Naive thymus-derived CD4-positive, alpha-beta T cell (primary cell): ENCODE measurements around the gene TSPAN18. TPM values are rescaled to one million over a fixed set of nuclear protein-coding genes. Genes with fewer than 3 reads are reported as not detected.

ENCODE experiments used
- ATAC-seq: fragments of 150-1000 bp; cut with Tn5 transposase; 2 replicates; pipeline ENCODE4 v1.10.0; 2021; ENCODE audit warnings: mild to moderate bottlenecking, moderate library complexity
- CTCF ChIA-PET: fragments of 350-600 bp; sonication (Branson Sonifier 250); formaldehyde crosslinking; loops from one replicate; lab custom pipeline; 2021; ENCODE audit warnings: antibody characterized with exemption; lab: Charles Lee
- POLR2A ChIA-PET: fragments of 350-600 bp; sonication (Branson Sonifier 250); formaldehyde crosslinking; loops from one replicate; lab custom pipeline; 2021; ENCODE audit warnings: antibody characterized with exemption, inconsistent platforms; lab: Charles Lee
- DNase-seq, 9 donors: peaks; one replicate each; pipeline versions ENCODE4 v3.0.0 to v3.0.0-alpha.2; 2020 to 2022; ENCODE audit warnings: mixed read lengths in 1 of 9
- H3K27ac ChIP-seq: one replicate; pipeline ENCODE4 v1.7.0; 2013; ENCODE audit warnings: mild to moderate bottlenecking, low read depth, low read length, moderate library complexity
- H3K27me3 ChIP-seq, 2 donors: one replicate each; pipeline ENCODE4 v1.7.0; 2013; ENCODE audit warnings: low read length in 2 of 2, mild to moderate bottlenecking in 2 of 2, moderate library complexity in 2 of 2; ENCODE audit not compliant: control insufficient read depth in 2 of 2, insufficient read depth in 2 of 2
- H3K36me3 ChIP-seq, 3 experiments: 1 replicate in 2 of 3; 2 replicates in 1 of 3; pipeline ENCODE4 v1.7.0; 2013; ENCODE audit warnings: low read length in 3 of 3, mild to moderate bottlenecking in 3 of 3, moderate library complexity in 1 of 3; ENCODE audit not compliant: insufficient read depth in 3 of 3, control insufficient read depth in 2 of 3
- H3K4me1 ChIP-seq, 2 donors: one replicate each; pipeline ENCODE4 v1.7.0; 2013; ENCODE audit warnings: low read length in 2 of 2, mild to moderate bottlenecking in 2 of 2, moderate library complexity in 1 of 2; ENCODE audit not compliant: control insufficient read depth in 2 of 2, insufficient read depth in 2 of 2
- H3K4me3 ChIP-seq: 2 replicates; pipeline ENCODE4 v1.7.0; 2013; ENCODE audit warnings: mild to moderate bottlenecking, low read length
- H3K9me3 ChIP-seq, 3 experiments: 1 replicate in 2 of 3; 2 replicates in 1 of 3; pipeline ENCODE4 v1.7.0; 2013; ENCODE audit warnings: low read length in 3 of 3; ENCODE audit not compliant: control insufficient read depth in 2 of 3
- H3K27ac Mint-ChIP-seq, 9 donors: one replicate each; pipeline ENCODE4 v1.8.0; 2020 to 2022; ENCODE audit warnings: mixed read lengths in 9 of 9, mild to moderate bottlenecking in 8 of 9, moderate library complexity in 5 of 9, inconsistent platforms in 2 of 9
- H3K27me3 Mint-ChIP-seq, 5 donors: one replicate each; pipeline ENCODE4 v1.8.0; 2021 to 2022; ENCODE audit warnings: mixed read lengths in 5 of 5, mild to moderate bottlenecking in 1 of 5
- H3K36me3 Mint-ChIP-seq, 5 donors: one replicate each; pipeline ENCODE4 v1.8.0; 2020 to 2022; ENCODE audit warnings: mixed read lengths in 5 of 5, mild to moderate bottlenecking in 3 of 5, inconsistent platforms in 1 of 5
- H3K4me1 Mint-ChIP-seq, 7 donors: one replicate each; pipeline ENCODE4 v1.8.0; 2020 to 2022; ENCODE audit warnings: mixed read lengths in 7 of 7, mild to moderate bottlenecking in 3 of 7, inconsistent platforms in 1 of 7
- H3K4me3 Mint-ChIP-seq, 10 donors: one replicate each; pipeline ENCODE4 v1.8.0; 2020 to 2022; ENCODE audit warnings: mild to moderate bottlenecking in 10 of 10, mixed read lengths in 10 of 10, moderate library complexity in 6 of 10, inconsistent platforms in 2 of 10
- H3K9me3 Mint-ChIP-seq, 11 donors: one replicate each; pipeline ENCODE4 v1.8.0; 2020 to 2022; ENCODE audit warnings: mixed read lengths in 11 of 11, mild to moderate bottlenecking in 4 of 11, inconsistent platforms in 1 of 11, moderate library complexity in 1 of 11
- intact Hi-C, 2 donors: fragments of 100-400 bp; cut with micrococcal nuclease; formaldehyde crosslinking; loops; one replicate each; pipeline ENCODE4 v1.15.1; 2023
- polyA plus RNA-seq, 2 donors: library from polyadenylated mRNA; unstranded; fragments of 300-500 nt; fragmentation: Illumina TruSeq; gene quantifications; one replicate each; pipeline ENCODE4 v1.2.3, GENCODE V29; 2021
- total RNA-seq, 6 experiments: library from RNA in 5 of 6; stranded (reverse) in 5 of 6; gene quantifications; 1 replicate in 5 of 6; 2 replicates in 1 of 6; pipeline ENCODE4 v1.2.3 and lab custom pipeline; 2021 to 2026

The TSPAN18 gene
- total and polyA plus RNA-seq, 7 experiments from 2014 or later, result 8.8 to 57.0 (median 21.7) TPM

DNA sequence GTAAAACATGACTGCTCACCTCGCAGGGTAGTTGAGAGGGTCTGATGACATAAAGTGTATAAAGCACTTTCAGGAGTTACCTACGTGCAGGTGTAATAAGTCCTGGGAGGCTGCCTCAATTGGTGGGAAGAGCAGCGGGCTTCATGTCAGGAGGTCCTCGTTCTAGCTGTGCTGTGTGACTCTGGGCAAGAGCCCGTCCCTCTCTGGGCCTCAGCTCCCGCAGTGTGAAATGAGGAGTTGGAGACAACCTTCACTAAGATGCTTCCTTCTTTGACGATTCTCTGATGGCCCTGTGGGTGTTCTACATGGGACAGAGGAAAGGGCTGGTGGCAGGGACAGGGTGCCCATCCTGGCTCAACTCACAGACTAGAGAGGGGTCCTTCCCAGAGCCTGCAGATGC, 166.1 kb downstream of the TSPAN18 start:
- Mint-ChIP-seq H3K4me1 (peaks cover 0 to 10% (median 4%) of the 10 kb centered on the region in 7 donors), H3K27me3 (no peaks in the 10 kb centered on the region), H3K36me3 (peaks cover 3 to 19% (median 12%) of the 10 kb centered on the region in 5 donors), H3K27ac (no peak overlapping the region), H3K9me3 (peaks cover 0 to 4% (median 0%) of the 10 kb centered on the region in 11 donors), H3K4me3 (no peak overlapping the region)
- no peak for DNase-seq
- no peak overlapping the region for H3K4me3 ChIP-seq
- CTCF ChIA-PET, result no interaction called here
- peaks cover 0 to 11% (median 0%) of the 10 kb centered on the region in 3 experiments for H3K36me3 ChIP-seq
- no peaks in the 10 kb centered on the region for H3K9me3 ChIP-seq
- H3K27ac ChIP-seq, result no peak overlapping the region
- no peak for ATAC-seq
- POLR2A ChIA-PET, result no interaction called here
- no peaks in the 10 kb centered on the region for H3K4me1 ChIP-seq
- intact Hi-C loops, result loop anchor here (5.0 kb wide), 1 partner anchor 336 kb away; no protein-coding TSS in a partner anchor
- H3K27me3 ChIP-seq, result no peaks in the 10 kb centered on the region

DNA sequence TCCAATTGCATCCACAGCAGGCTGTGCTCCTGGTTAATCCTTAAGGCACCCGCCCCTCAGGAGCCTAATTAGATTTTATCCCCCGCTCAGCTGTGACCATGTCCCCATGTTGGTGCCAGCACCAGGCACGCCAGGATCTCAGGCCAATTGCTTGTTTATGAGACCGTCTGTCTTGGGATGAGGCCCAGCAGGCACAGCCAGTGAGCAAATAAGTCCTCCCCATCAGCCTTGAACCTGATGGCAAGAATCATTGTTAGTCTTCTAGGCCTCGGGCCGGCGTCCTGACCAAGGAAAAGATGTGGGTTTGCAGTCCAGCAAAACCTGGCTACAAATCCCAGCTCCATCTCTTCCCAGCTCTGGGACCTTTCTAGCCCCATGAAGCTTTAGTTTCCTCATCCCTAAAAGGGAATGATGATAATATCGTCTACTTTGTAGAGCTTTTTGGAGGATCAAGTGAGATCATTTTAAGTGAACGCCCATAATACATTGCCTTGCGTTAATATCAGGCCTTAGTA, 166.6 kb downstream of the TSPAN18 start:
- intact Hi-C loops, result loop anchor here (5.0 kb wide), 1 partner anchor 336 kb away; no protein-coding TSS in a partner anchor
- H3K36me3 Mint-ChIP-seq, result peaks cover 3 to 24% (median 17%) of the 10 kb centered on the region in 5 donors
- H3K27ac Mint-ChIP-seq, result peak overlapping the region in 1 of 9 donors; percentile 45
- Histone ChIP-seq H3K36me3 (peaks cover 0 to 13% (median 0%) of the 10 kb centered on the region in 3 experiments), H3K4me3 (no peak overlapping the region), H3K4me1 (no peaks in the 10 kb centered on the region), H3K9me3 (no peaks in the 10 kb centered on the region), H3K27me3 (no peaks in the 10 kb centered on the region), H3K27ac (no peak overlapping the region)
- no peaks in the 10 kb centered on the region for H3K27me3 Mint-ChIP-seq
- peaks cover 0 to 12% (median 4%) of the 10 kb centered on the region in 7 donors for H3K4me1 Mint-ChIP-seq
- POLR2A ChIA-PET, result no interaction called here
- peaks cover 0 to 9% (median 0%) of the 10 kb centered on the region in 11 donors for H3K9me3 Mint-ChIP-seq
- ATAC-seq (no peak), DNase-seq (no peak)
- no peak overlapping the region for H3K4me3 Mint-ChIP-seq
- CTCF ChIA-PET, result no interaction called here

DNA sequence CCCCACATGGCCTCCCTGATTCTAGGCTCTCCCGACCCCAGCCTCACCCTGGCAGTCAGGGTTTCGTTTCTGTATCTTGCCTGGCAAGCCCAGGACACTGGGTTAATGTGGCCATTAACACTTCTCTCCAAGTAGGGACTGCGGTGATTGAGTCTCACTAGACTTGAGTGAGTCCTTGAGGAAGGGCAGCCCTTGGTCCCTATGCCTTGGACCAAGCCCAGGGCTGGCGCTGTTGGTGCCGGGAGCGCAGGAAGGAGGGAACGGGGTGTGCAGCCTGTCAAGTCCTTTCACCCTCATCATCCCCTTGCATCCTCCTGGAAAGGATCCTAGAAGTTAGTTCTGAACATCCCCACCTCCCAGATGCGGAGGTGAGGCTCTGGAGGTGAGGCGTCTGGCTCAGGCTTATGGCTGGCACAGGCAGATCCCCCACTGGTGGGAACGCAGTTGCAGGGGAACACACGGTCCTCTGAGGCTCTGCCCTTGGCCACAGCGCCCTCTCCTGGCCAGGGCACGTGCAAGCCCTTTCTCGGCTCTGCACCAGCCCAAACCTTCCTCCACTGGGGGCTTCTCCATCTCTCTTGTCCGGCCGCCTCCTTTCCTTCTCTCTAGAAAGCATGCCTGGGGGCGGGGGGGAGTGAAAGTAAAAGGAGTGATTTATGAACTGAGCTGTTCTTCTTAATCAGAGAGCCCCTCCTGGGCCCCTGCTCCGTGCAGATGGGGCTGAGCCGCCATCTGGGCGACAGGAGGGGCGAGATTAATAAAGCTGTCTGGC, 167.3 kb downstream of the TSPAN18 start:
- ATAC-seq, result peak; percentile 84
- Mint-ChIP-seq H3K9me3 (peaks cover 0 to 9% (median 0%) of the 10 kb centered on the region in 11 donors), H3K4me1 (peaks cover 0 to 12% (median 4%) of the 10 kb centered on the region in 7 donors), H3K27me3 (no peaks in the 10 kb centered on the region), H3K27ac (peak overlapping the region in 1 of 9 donors; percentile 45), H3K4me3 (no peak overlapping the region), H3K36me3 (peaks cover 3 to 30% (median 17%) of the 10 kb centered on the region in 5 donors)
- ChIA-PET CTCF (no interaction called here), POLR2A (no interaction called here)
- no peaks in the 10 kb centered on the region for H3K9me3 ChIP-seq
- no peaks in the 10 kb centered on the region for H3K27me3 ChIP-seq
- intact Hi-C loops, result loop anchor here (1.0 to 5.0 kb wide), 6 partner anchors 17 to 337 kb away; no protein-coding TSS in a partner anchor
- DNase-seq, result peak; percentile 16 to 65 (median 45)
- H3K36me3 ChIP-seq, result peaks cover 0 to 17% (median 0%) of the 10 kb centered on the region in 3 experiments
- no peaks in the 10 kb centered on the region for H3K4me1 ChIP-seq
- H3K4me3 ChIP-seq, result no peak overlapping the region
- H3K27ac ChIP-seq, result no peak overlapping the region

GRCh38 chr11:44899959-44900358, 173.2 kb downstream of the TSPAN18 start:
- H3K27me3 ChIP-seq, result no peaks in the 10 kb centered on the region
- ChIA-PET CTCF (interaction anchor here (0.5 to 2.0 kb wide), 5 partner anchors 9 to 250 kb away, joined by 3 to 5 read pairs (median 4); no protein-coding TSS in a partner anchor), POLR2A (interaction anchor here (0.7 kb wide), 1 partner anchor 411 kb away, joined by 6 read pairs; no protein-coding TSS in a partner anchor)
- no peaks in the 10 kb centered on the region for H3K4me1 ChIP-seq
- Mint-ChIP-seq H3K4me1 (peaks cover 0 to 7% (median 2%) of the 10 kb centered on the region in 7 donors), H3K27me3 (no peaks in the 10 kb centered on the region), H3K36me3 (peaks cover 3 to 31% (median 23%) of the 10 kb centered on the region in 5 donors), H3K9me3 (peaks cover 0 to 9% (median 0%) of the 10 kb centered on the region in 11 donors), H3K27ac (peak overlapping the region in 1 of 9 donors; percentile 27), H3K4me3 (no peak overlapping the region)
- intact Hi-C loops, result no loop called here
- peak in 4 of 9 donors; percentile 13 to 37 (median 15) for DNase-seq
- no peak overlapping the region for H3K27ac ChIP-seq
- H3K36me3 ChIP-seq, result peaks cover 0 to 17% (median 0%) of the 10 kb centered on the region in 3 experiments
- peak; percentile 51 for ATAC-seq
- no peak overlapping the region for H3K4me3 ChIP-seq
- H3K9me3 ChIP-seq, result no peaks in the 10 kb centered on the region

DNA sequence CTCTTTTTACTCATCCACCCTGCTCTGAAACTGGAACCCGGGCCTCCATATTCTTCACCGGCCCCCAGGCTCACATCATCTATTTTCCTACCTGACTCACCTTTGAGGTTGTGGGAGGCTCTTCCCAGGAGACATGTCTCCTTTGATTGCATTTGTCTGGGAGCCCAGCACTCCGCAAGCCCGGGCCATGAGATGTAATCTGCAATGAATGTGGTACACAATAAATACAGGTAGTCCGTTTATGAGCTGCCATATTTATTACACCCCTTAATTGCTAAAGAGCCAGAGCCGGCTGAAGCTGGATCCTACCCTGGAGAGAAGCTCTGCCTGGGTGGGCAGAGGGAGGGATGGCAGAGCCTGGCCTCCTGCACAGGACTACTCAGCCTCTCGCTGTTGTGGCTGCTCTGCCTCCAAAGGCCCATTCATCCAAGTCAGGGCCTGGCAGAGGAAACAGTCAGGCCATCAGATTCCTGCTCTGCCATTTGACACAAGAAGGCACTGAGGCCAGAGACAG, 174.4 kb downstream of the TSPAN18 start:
- Histone ChIP-seq H3K4me1 (no peaks in the 10 kb centered on the region), H3K27me3 (no peaks in the 10 kb centered on the region), H3K4me3 (no peak overlapping the region), H3K9me3 (no peaks in the 10 kb centered on the region), H3K36me3 (peaks cover 0 to 17% (median 0%) of the 10 kb centered on the region in 3 experiments), H3K27ac (no peak overlapping the region)
- Mint-ChIP-seq H3K9me3 (peaks cover 0 to 9% (median 0%) of the 10 kb centered on the region in 11 donors), H3K4me3 (no peak overlapping the region), H3K36me3 (peaks cover 3 to 28% (median 22%) of the 10 kb centered on the region in 5 donors), H3K4me1 (peaks cover 0 to 8% (median 4%) of the 10 kb centered on the region in 7 donors), H3K27ac (no peak overlapping the region), H3K27me3 (no peaks in the 10 kb centered on the region)
- ChIA-PET POLR2A (no interaction called here), CTCF (no interaction called here)
- no peak for ATAC-seq
- no peak for DNase-seq
- intact Hi-C loops, result no loop called here

GRCh38 chr11:44901786-44902185, 175.0 kb downstream of the TSPAN18 start:
- intact Hi-C loops, result no loop called here
- H3K27ac Mint-ChIP-seq, result peak overlapping the region in 2 of 9 donors; percentile 18 to 42

More at GRCh38 chr11:44901786-44902185, 175.0 kb downstream of the TSPAN18 start:
- no peak for DNase-seq
- H3K36me3 ChIP-seq, result peaks cover 0 to 16% (median 0%) of the 10 kb centered on the region in 3 experiments
- Mint-ChIP-seq H3K4me1 (peaks cover 0 to 8% (median 4%) of the 10 kb centered on the region in 7 donors), H3K9me3 (peaks cover 0 to 9% (median 0%) of the 10 kb centered on the region in 11 donors), H3K27me3 (no peaks in the 10 kb centered on the region), H3K4me3 (no peak overlapping the region), H3K36me3 (peaks cover 3 to 25% (median 16%) of the 10 kb centered on the region in 5 donors)
- ChIA-PET POLR2A (no interaction called here), CTCF (interaction anchor here (2.0 kb wide), 1 partner anchor 10 kb away, joined by 8 read pairs; no protein-coding TSS in a partner anchor)
- no peak overlapping the region for H3K4me3 ChIP-seq
- no peaks in the 10 kb centered on the region for H3K4me1 ChIP-seq
- no peaks in the 10 kb centered on the region for H3K27me3 ChIP-seq
- no peak for ATAC-seq
- H3K27ac ChIP-seq, result no peak overlapping the region
- H3K9me3 ChIP-seq, result no peaks in the 10 kb centered on the region
